Loucy (cell line): ENCODE data around the gene SLC8B1.

Experiments used
- H2AFZ ChIP-seq: fragments of 200-600 bp; sonication (generic); 2 replicates; pipeline ENCODE4 v1.6.0; 2016; ENCODE audit warnings: antibody characterized with exemption, mild to moderate bottlenecking, low read length, moderate library complexity
- H3F3A ChIP-seq: fragments of 200-600 bp; 2 replicates; pipeline ENCODE4 v1.6.0; 2016; ENCODE audit warnings: antibody characterized with exemption, low read depth, mild to moderate bottlenecking
- H3K27me3 ChIP-seq: fragments of 200-600 bp; sonication (generic); 2 replicates; pipeline ENCODE4 v1.6.1; 2014; ENCODE audit warnings: low read length, mild to moderate bottlenecking; ENCODE audit not compliant: insufficient read depth, poor library complexity, severe bottlenecking
- H3K36me3 ChIP-seq: fragments of 200-600 bp; sonication (generic); 2 replicates; pipeline ENCODE4 v1.6.1; 2016; ENCODE audit warnings: low read length; ENCODE audit not compliant: insufficient read depth
- H3K4me1 ChIP-seq: fragments of 200-600 bp; sonication (generic); 2 replicates; pipeline ENCODE4 v1.5.1; 2014; ENCODE audit warnings: low read length, mild to moderate bottlenecking; ENCODE audit not compliant: insufficient read depth, poor library complexity, severe bottlenecking
- H3K4me2 ChIP-seq: fragments of 200-600 bp; sonication (generic); 2 replicates; pipeline ENCODE4 v1.6.0; 2014; ENCODE audit warnings: antibody characterized with exemption, low read length, low read depth, mild to moderate bottlenecking; ENCODE audit not compliant: poor library complexity, severe bottlenecking
- H3K4me3 ChIP-seq: fragments of 200-600 bp; sonication (generic); 2 replicates; pipeline ENCODE4 v1.5.1; 2014; ENCODE audit warnings: low read length, mild to moderate bottlenecking, mixed read lengths; ENCODE audit not compliant: poor library complexity, severe bottlenecking
- H3K79me2 ChIP-seq: fragments of 200-600 bp; sonication (generic); 2 replicates; pipeline ENCODE4 v1.6.1; 2014; ENCODE audit warnings: low read length; ENCODE audit not compliant: insufficient read depth
- H3K9ac ChIP-seq: fragments of 200-600 bp; sonication (generic); 2 replicates; pipeline ENCODE4 v1.6.0; 2014; ENCODE audit warnings: mild to moderate bottlenecking, low read depth, low read length, moderate library complexity; ENCODE audit not compliant: poor library complexity, severe bottlenecking
- H3K9me2 ChIP-seq: fragments of 200-600 bp; sonication (generic); replicated peaks from 2 replicates; pipeline ENCODE4 v1.6.1; 2016; ENCODE audit warnings: low read depth, low read length, mixed read lengths
- H3K9me3 ChIP-seq: fragments of 200-600 bp; sonication (generic); 2 replicates; pipeline ENCODE4 v1.6.1; 2014; ENCODE audit warnings: mild to moderate bottlenecking, antibody characterized with exemption, low read length, low read depth; ENCODE audit not compliant: insufficient read depth
- H4K20me1 ChIP-seq: fragments of 200-600 bp; sonication (generic); 2 replicates; pipeline ENCODE4 v1.6.0; 2014; ENCODE audit warnings: antibody characterized with exemption, low read length, mild to moderate bottlenecking; ENCODE audit not compliant: insufficient read depth, poor library complexity, severe bottlenecking
- CTCF ChIP-seq: fragments of 200-600 bp; sonication (generic); conservative IDR thresholded peaks from 2 replicates; pipeline ENCODE4 v1.5.1; 2014; ENCODE audit warnings: mild to moderate bottlenecking, antibody characterized with exemption, low read length
- EZH2phosphoT487 ChIP-seq: fragments of 200-600 bp; IDR thresholded peaks from 2 replicates; pipeline ENCODE4 v1.6.1; 2018; ENCODE audit warnings: antibody characterized with exemption, mild to moderate bottlenecking, moderate library complexity, borderline replicate concordance

Gene SLC8B1

DNA sequence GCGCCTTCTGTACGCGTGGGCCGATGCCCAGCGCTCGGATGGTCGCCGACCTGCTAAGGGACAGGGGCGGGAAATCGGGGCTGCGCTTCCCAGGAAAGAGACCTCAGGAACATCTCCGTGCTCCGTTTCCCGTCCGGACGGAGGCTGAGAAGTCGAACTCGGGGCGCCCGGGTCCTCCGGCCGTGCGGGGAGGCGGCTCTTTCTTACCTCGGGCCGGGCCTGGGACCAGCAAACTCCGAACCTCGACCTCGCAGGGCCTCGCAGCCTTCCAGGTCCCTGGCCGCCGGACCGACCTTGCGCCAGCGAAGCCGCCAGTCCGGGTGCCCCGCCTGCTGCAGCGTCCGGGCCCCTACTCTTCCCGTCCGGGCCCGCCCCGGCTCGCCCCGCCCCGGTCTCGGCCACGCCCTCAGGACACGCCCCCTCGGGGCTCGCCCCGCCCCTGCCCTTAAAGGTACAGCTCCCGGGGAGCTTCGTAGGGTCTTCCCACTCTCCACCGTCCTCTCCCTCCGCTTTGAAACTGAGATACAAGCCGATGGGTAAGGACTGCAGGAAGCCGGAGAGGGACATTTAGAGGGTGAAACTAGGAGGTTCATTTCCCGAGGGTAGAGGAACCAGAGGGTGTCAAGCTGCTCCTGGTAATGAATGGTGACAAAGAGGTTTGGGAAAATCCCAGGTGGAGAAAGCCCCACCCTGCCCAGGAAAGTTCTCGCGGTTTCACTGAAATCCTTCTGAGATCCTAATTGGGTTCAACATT lies at the start of gene SLC8B1:
Gene SLC8B1 (minus strand): TSS at position 324 of the 754 bp plus-strand sequence. CDS start 2,231 bp downstream, outside the sequence.
- Histone ChIP-seq H3K9me3 (no peaks in the 10 kb centered on the region), H3K9ac (peak within 1 kb of the TSS; percentile 63)
- TF ChIP-seq EZH2phosphoT487 (no peak), CTCF (no peak)

DNA sequence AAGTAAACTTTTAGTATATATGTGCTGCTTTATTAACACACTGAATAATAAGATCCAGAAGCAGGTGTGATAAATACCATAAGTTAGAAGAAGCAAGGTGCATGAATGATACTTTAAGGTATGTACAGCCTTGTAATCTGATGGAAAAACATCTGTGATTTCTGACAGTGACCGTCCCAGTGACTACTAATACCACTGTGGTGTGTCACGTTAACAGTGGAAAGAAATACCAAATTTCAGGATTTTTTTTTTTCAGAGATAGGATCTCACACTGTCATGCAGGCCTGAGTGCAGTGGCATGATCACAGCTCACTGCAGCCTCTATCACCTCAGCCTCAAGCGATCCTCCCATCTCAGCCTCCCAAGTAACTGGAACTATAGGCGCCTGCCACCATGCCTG lies 47.3 kb upstream of the SLC8B1 start:
- H3K27me3 ChIP-seq = no peaks in the 10 kb centered on the region
- H3K79me2 ChIP-seq = no peaks in the 10 kb centered on the region
- no peak overlapping the region for H3K9ac ChIP-seq
- no peaks in the 10 kb centered on the region for H3K9me2 ChIP-seq
- H4K20me1 ChIP-seq = no peaks in the 10 kb centered on the region
- H3K4me2 ChIP-seq = no peak overlapping the region
- H3K4me1 ChIP-seq = no peaks in the 10 kb centered on the region
- TF ChIP-seq CTCF (no peak), EZH2phosphoT487 (no peak)
- H3K36me3 ChIP-seq = no peaks in the 10 kb centered on the region
- no peak overlapping the region for H2AFZ ChIP-seq
- no peaks in the 10 kb centered on the region for H3F3A ChIP-seq
- no peak overlapping the region for H3K4me3 ChIP-seq
- no peaks in the 10 kb centered on the region for H3K9me3 ChIP-seq

More for the DNA sequence above, at the start of gene SLC8B1:
- no peaks in the 10 kb centered on the region for H4K20me1 ChIP-seq
- no peaks in the 10 kb centered on the region for H3F3A ChIP-seq
- H3K27me3 ChIP-seq = no peaks in the 10 kb centered on the region
- no peaks in the 10 kb centered on the region for H3K9me2 ChIP-seq
- peak within 1 kb of the TSS; percentile 89 for H2AFZ ChIP-seq
- 0 out of 2 replicates have a peak, but pooled peaks cover 4% of the 10 kb centered on the region for H3K79me2 ChIP-seq
- H3K4me2 ChIP-seq = peak within 1 kb of the TSS; percentile 72
- peaks cover 7% of the 10 kb centered on the region for H3K4me1 ChIP-seq
- H3K4me3 ChIP-seq = peak within 1 kb of the TSS; percentile 78
- no peaks in the 10 kb centered on the region for H3K36me3 ChIP-seq

DNA sequence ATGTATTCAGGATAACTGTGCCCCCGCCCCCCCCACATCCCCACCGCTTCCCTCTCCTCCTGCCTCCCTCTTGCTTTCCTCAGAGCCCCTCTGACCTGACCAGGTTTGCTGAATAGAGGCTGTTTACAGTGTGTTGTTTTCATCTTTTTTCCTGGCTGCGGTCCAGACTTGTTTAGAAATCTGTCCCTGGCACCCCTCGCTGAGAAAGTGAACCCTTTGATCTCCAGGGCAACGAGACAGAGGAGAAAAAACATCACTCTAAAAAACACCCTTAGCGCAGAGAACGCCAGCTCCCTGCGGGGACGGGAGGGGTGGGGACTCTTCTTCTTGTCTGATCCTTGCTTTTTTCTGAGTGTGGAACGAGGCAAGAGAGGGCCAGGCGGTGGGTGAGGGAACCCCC lies 46.3 kb upstream of the SLC8B1 start:
- Histone ChIP-seq H3K4me2 (no peak overlapping the region), H3F3A (no peaks in the 10 kb centered on the region), H3K4me3 (no peak overlapping the region), H3K9ac (no peak overlapping the region), H3K4me1 (no peaks in the 10 kb centered on the region), H3K9me2 (no peaks in the 10 kb centered on the region), H3K36me3 (no peaks in the 10 kb centered on the region), H3K9me3 (no peaks in the 10 kb centered on the region), H3K27me3 (no peaks in the 10 kb centered on the region), H4K20me1 (no peaks in the 10 kb centered on the region), H2AFZ (no peak overlapping the region), H3K79me2 (no peaks in the 10 kb centered on the region)
- TF ChIP-seq CTCF (no peak), EZH2phosphoT487 (no peak)
